Fibroblast of gingiva (primary cell): Measurements from ENCODE around the gene FSIP1.

ENCODE experiments used
- DNase-seq: peaks from one replicate; pipeline ENCODE4 v3.0.0-alpha.2; 2011; ENCODE audit warnings: low read depth

The FSIP1 gene

DNA sequence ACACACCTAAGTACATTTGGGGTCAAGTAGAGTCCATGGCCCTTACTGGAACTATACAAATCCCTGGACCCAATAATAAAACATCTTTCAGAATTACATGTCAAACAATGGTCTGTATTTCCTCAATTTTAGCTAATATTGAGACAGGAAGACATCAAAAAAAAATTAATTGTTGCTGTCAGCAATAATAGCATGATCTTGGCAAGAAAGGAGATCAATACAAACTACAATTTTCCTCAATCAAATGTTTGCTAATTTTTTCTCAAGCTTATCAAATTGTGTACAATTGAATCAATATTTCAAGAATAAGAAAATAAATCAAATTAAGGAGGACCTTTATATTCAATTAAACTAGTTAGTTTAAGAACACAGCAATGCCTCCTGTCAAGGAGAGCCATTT, 62.6 kb downstream of the FSIP1 start:
- DNase-seq, result no peak

- DNase-seq, result no peak
These were observed 63.5 kb downstream of the FSIP1 start for GRCh38 chr15:39719109-39719508.

GRCh38 chr15:39717134-39717533, 65.5 kb downstream of the FSIP1 start:
- DNase-seq, result no peak

DNA sequence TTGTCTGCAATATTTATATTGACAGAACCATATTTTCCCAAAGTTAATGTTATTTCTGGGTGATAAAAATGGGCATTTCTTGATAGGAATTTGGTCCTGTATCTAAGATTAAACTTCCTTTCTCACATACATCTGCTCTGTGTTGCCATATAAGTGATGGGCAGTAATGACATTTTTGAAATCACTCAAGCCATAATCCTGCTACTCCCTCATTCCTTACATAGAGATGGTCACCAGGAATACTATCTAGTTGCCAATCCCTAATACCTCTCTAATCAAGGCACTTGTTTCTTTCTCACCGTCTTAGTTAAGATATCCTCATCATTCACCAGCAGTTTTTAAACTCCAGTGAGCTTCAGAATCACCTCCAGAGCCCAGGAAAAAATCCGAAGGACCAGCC, 68.4 kb downstream of the FSIP1 start:
- DNase-seq, result no peak

DNA sequence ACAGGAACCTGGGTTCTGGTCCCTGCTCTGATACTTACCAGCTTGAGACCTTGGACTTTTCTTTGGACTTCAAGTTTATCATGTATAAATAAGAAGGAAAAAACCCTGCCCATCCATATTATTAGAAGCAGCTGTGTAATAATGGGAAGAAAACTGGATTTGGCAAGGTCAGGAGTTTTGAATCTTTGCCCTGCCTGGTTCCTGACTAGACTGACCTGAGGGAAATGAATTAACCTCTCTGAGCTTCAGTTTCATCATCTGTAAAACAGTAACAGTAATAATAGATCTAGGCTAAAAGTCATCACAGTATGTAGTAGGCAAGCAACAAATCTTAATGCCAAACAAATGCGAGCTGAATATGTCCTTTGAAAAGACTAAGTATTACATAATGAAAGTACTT, 68.8 kb downstream of the FSIP1 start:
- peak; percentile 58 for DNase-seq

- DNase-seq, result no peak
These were observed 72.0 kb downstream of the FSIP1 start for GRCh38 chr15:39710681-39711080.

GRCh38 chr15:39709941-39710340, 72.7 kb downstream of the FSIP1 start:
- DNase-seq, result no peak

DNA sequence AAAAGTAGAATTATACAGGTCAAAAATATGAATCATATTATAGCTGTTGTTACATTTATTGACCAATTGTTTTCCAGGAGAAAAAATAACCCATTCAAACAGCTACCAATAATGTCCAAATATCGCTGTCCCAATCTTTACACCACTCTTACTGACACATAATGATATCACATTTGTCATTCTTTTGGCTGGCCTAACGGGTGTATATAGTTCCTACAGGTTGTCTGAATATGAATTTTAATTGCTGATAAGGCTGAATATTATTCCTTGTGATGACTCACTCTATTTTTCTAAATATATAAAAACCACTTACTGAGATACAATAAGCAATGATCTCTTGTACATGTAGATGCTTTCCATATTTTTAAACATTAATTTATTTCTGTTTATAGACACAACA, 76.4 kb downstream of the FSIP1 start:
- no peak for DNase-seq

- peak; percentile 79 for DNase-seq
These were observed 78.0 kb downstream of the FSIP1 start for GRCh38 chr15:39704689-39705088.

GRCh38 chr15:39704235-39704634, 78.4 kb downstream of the FSIP1 start:
- no peak for DNase-seq

GRCh38 chr15:39701988-39702387, 80.7 kb downstream of the FSIP1 start:
- DNase-seq, result no peak

DNA sequence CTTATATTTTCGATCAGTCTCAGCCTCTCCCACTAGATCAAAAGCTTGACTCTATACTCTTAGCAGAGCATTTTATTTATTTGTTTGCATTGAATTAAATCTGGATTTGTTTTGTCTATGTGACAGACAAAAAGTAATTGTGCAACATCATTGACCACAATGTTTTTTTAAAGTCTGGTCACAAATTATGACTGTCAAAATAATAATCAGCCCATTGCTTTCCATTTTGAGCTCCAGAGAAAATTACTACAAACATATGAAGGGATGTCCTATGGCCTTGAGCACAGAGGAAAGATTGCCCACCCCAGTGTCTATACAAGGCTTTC, 82.3 kb downstream of the FSIP1 start:
- no peak for DNase-seq

GRCh38 chr15:39699516-39700374, 82.9 kb downstream of the FSIP1 start:
- no peak for DNase-seq

- DNase-seq, result no peak
These were observed 83.9 kb downstream of the FSIP1 start for GRCh38 chr15:39698444-39699390.

- DNase-seq, result no peak
These were observed 85.1 kb downstream of the FSIP1 start for GRCh38 chr15:39697509-39697908.

GRCh38 chr15:39695793-39696192, 86.8 kb downstream of the FSIP1 start:
- DNase-seq, result no peak

GRCh38 chr15:39692356-39693327, 90.0 kb downstream of the FSIP1 start:
- DNase-seq, result no peak

DNA sequence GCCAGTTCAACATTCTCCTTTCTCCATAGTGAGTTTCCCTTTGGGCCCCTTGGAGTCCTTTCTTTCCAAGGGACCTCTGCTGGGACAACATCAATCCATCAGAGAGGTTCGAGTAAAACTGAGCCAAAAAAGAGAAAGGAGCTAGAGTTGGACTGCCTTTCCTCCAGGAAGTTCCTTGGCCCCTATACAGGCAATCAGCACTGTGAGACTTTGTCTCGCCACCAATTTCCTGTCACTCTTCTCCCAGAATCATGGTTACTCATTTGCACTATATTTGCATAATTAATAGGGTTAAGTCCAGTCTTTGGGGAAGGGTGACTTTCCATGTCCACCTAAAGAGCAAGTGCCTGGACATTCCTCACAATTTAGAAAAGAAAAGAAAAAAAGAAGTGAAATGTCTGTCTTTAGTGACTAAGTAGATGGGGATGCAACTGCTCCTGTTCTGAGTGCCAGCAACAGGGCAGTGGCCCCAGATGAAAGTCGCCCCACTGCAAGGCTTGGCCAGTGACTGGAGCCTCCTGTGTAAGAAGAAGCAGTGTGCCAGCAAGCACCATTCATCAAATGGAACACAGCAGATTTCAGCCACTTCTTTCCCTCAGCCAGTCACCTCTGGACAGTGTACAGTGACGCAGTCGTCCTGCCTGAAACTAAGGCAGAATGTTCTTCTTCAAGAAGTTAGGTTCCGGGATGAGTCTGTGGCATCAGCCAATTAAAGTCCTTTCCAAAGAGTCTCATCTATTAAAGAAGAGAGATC, 91.6 kb downstream of the FSIP1 start:
- DNase-seq, result no peak

GRCh38 chr15:39687965-39688364, 94.7 kb downstream of the FSIP1 start:
- DNase-seq, result no peak

- DNase-seq, result peak; percentile 45
These were observed 96.5 kb downstream of the FSIP1 start for GRCh38 chr15:39685999-39686613.

DNA sequence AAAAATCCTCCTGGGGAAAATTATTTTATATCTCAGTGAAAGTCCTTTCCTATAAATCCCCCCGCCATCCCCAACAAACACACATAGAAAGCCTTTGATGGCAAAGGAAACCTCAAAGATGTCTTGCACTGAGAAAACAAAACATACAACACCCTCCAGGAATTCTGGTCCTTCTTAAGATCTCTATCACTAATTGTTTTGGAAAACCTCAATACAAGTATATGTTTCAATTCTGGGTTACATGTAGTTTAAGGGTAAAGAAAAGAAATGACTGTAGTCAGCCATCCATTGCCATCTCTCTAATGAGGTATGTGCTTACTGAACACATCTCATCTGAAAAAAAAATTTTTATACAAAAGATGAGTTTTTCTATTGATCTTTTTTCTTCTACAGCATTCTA, 97.3 kb downstream of the FSIP1 start:
- no peak for DNase-seq
